GM18870 (cell line): ENCODE results near the gene FIBCD1.

ENCODE experiments used
- ATAC-seq: cut with Tn5 transposase; IDR thresholded peaks from one replicate; pipeline ENCODE4 v1.9.1; 2021; ENCODE audit warnings: moderate library complexity; ENCODE audit not compliant: unreplicated experiment

The FIBCD1 gene

GRCh38 chr9:130937146-130938076 is 1.6 kb downstream of the FIBCD1 start:
- no peak for ATAC-seq

DNA sequence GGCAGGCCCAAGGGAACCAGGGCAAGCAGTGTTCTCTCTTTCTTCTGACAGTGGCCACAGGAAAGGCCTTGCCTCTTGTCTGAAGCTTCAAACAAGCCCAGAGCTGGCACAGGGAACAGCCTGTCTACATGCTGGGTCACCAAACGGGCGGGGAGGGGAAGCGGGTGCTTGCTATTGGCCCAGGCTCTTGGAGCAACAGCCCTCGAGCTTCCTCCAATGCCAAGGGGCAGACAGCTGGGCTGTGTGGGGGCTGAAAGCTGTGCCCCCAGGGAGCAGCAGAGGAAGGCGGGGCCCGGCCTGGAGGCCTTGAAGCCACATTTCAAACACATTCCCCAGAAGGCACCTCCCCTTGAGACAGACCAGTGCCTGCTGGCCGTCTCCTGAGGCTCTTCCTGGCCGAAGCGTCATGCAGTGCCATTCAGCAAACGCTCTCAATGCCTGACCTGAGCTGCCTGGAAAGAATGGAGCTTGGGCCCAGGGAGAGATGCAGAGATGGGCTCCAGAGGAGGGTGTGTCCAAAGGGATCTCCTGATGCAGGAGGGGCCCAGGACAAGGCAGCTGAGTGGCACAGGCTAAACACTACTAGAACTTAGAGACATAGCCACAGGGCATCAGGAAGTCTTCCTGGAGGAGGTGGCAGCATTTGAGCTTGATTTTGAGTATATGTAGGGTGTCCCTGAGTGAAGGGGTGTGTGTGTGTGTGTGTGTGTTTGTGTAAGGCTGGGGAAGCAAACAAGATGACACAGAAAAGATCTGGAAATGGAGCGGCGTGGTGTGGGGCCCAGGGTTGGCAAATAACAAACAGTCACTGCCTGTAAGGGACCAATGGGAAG is 2.5 kb downstream of the FIBCD1 start:
- no peak for ATAC-seq

DNA sequence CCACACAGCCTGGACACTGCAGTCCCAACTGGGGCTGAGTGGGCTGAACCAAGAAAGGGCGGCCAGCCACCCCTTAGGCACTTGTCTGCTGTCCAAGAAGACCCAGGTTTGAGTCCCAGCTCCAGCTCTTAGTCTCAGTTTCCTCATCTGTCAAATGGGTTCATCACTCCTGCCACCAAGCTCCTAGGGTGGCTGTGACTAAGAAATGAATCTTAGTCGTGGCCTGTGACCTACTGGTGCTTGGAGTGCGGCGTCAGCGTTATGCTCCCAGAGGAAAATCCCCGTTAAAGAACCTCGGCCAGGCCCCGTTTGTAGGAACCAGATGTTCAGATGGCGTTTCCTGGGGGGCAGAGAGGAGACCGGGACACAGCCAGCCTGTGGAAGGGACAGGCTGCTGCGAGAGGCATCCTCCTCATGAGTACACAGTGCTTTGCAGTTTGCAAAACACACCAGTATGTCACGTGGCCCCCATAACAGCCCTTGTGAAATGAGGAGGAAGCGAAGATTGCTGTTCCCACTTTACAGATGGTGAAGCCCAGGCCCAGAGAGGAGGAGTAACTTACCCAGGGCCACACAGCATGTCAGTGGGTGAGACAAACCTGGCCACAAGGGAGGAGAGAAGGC is 3.3 kb downstream of the FIBCD1 start:
- ATAC-seq: no peak

DNA sequence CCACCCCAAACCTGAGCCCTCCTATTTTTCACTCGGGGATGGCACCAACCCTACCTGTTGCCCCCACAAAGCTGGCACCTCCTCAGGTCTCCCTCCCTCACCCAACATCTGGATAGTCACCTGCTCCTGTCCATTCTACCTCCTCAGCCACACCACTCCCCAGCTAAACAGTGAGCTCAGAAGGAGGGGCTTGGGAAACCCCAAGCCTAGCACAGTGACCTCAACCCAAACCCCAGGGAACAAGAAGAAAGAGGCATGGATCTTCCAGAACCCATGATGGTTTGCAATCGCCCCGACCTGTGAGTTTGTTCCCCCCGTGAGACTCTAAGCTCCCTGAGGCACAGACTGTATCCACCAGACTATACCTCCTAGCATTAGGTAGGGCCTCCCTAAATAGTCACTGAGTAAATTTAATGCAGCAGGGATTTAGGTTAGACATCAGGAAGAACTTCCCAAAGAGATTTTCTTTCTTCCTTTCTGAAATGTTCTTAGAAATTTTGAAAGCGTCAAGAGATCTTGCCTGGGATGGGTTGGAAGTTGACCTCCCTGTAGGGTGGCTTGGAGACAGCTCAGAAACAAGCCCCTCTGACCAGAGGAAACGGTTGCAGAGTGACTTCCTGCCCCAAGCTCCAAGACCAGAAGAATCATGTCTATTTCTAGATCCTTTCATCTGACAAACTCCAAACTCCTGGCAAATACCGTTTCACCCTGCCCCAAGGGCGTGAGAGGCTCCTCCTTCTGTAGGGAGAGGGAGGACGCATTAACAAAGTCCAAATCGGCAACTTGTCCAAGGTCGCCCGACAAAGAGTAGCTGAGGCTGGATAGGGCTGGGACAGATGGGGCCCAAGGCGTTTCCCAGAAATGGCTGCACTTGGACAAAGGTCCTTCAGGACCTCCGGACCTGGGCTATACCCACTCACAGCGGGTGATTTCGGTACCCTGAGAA is 4.1 kb downstream of the FIBCD1 start:
- no peak for ATAC-seq

DNA sequence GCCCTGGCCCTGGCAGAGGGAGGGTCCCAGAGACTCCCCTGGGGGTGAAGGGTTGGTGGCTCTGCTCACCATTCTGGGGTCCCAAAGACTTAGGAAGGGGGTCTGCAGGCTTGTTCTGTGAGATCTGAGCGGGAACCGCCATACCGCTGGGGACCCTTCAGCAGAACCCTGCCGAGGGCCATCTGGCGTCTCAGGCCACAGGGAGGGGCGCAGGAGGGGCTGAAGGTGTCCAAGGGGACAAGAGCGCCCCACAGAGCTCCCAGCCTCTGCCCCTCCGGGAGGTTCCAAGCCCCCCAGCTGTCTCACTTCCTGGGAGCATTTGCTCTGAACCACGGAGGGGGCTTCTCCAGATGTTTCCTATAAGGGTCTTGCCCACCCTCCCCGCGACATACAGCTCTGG is 4.8 kb downstream of the FIBCD1 start:
- ATAC-seq: no peak

DNA sequence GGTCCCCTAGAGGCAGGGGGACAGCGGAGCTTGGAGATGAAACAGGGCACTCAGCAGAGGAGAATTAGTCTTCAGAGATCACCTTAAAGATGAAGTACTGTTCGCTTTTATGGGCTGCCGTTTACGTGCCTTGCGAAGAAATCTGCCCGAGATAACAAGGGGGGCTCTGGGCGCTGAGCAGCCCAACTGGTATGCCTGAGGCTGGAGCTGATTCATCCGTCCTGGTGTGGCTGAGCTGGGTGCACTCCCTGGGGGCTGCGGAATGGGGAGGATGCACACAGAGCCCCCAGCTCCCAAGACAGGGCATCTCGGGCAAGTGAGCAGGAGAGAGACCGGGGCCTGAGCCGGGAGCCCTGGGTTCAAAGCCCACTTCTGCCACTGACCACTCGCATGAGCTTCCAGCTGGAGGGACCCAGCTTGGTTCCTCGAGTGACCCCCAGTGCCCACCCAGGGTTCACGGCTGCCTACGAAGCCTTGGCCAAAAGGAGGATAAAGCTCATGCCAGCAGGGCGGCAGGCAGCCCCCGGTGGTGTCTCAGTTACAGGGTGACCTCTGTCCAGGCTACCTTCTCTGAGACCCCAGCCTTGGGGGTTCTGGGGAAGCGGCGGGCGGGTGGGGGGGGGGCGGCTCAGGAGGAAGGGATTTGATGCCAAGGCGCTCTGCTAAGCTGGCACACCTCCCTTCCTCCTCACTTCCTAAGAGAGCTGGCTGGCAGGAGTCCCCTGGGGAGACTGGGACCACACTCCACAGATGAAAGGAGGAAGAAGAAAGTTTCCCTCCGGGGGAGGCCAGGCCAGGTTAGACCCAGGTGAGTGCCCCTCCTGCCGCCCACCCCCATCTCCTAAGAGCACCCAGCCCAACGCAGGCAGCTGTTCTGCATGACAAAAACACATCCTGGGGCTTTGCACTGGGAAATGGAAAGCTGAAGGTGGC is 5.7 kb downstream of the FIBCD1 start:
- no peak for ATAC-seq

- no peak for ATAC-seq
Observed at GRCh38 chr9:130932255-130933079, 6.6 kb downstream of the FIBCD1 start.

DNA sequence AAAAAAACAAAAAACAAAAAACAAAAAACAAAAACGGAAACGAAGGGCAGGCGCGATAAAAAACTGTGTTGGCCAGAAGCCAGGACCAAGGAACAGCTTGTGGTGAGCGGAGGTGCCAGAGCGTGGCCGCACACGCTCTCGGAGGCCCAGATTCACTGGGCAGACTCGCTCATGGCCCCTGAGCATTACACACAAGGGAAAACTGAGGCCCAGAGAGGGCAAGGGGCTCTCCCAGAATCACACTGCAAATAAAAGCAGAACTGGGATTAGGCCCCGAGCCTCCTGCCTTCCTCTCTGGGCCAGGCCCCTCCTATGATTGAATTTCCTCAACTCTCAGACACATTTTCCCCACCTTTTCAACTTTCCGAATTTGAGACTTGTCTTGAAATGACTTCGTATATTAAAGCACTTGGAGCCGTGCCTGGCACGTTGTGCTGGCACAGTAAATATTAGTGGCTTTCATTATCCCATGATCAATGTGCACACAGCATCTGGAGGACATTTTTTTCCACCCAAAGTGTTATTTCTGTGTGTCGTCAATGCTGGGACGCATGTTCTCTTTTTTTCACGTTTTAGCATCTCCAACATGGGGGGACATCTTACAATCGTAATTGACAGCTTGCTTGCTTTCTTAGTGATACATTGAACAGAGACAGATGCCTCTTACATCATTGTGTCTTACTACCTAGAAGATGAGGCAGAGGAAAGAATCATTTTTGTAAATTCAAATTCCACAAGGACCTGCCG is 7.4 kb downstream of the FIBCD1 start:
- no peak for ATAC-seq

GRCh38 chr9:130930804-130931349 is 8.2 kb downstream of the FIBCD1 start:
- ATAC-seq: no peak

DNA sequence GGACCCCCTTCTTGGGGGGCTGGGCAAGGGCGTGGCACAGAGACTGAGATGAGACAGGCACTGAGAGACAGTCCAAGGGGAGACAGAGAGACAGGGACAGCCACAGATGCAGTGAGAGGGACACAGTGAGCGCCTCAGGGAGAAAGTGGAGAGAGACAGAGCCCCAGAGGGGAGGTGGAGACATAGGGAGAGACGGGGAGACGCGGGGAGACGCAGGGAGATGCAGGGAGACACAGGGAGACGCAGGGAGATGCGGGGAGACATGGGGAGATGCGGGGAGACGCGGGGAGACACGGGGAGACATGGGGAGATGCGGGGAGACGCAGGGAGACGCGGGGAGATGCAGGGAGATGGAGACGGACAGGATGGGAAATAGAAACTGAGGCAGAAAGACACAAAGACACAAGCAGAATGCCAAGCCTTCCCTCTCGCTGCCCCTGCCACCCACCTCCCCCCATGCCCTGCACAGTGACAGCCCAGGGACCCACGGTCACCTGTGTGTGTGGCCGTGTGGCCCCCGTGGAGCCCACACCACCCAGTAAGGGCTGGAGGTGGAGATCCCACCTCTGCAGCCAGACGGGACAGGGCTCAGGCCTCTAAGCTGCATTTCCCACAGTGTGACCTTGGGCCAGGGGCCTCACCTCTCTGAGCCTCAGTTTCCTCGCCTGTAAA is 8.8 kb downstream of the FIBCD1 start:
- ATAC-seq: no peak

- no peak for ATAC-seq
Observed at GRCh38 chr9:130929571-130930038, 9.4 kb downstream of the FIBCD1 start.

DNA sequence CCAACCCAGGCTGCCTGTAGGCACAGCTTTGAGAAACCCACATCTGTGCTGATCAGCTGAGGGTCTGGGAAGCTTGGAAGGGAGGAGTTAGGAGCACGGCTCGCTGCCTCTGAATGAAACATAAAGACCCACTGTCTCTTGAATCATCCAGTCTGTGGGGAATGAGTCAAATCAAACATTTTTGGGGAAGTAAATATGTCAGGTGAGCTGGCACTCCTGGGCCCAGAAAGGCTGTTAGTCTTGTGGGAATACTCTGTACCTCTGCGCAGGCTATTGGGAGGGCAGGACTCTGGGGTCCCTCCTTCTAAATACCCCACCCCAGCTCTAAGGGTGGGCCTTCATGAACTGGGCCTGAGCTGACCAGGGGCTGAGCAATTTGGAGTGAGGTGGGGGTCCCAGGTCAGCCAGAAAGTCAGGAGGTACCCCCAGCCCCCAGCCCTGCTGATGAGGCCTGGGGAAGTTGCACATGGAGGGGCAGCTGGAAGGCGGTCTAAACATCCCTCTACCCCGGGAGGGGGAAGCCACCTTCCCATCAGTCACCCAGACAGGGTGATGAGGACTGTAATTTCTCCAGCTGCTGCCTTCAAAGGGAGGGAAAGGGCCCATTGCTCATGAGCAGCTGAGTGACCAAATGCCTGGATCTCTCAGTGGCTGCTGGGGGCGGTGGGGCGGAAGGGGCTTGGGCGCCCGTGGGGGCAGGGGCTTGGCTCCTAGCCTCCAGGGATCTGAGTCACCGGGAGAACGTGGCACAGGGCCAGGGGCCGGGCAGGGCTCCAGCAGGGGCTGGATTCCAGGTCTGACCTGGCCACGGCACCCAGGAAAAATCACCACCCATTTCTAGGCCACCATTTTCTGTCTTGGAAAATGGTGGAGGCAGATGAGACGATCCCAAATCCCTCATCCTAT is 10.8 kb downstream of the FIBCD1 start:
- no peak for ATAC-seq

GRCh38 chr9:130927338-130927737 is 11.7 kb downstream of the FIBCD1 start:
- ATAC-seq: no peak

GRCh38 chr9:130925050-130925678 is 13.9 kb downstream of the FIBCD1 start:
- no peak for ATAC-seq

DNA sequence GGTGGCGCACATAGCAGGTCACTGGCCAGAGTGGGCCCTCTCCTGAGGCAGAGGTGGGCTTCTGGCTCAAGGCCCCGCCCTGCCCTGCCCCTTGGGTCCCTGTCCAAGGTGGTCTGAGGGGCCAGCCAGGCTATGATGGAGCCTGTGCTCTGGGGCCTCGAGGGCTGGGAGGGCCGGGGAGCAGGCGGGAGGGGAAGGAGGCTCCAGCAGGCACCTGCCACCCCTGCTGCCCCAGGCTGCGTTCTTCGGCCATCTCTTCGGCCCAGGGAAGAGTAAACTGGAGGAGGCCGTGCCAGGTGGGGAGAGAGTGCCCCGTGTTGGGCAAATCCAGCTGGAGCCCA is 14.6 kb downstream of the FIBCD1 start:
- no peak for ATAC-seq
